Measurements from ENCODE around the gene IFT88. TPM values are rescaled to one million over a fixed set of nuclear protein-coding genes. Genes with fewer than 3 reads are reported as not detected.

The IFT88 gene
- total RNA-seq, 1 donor from 2014 or later: 29.4 TPM

DNA sequence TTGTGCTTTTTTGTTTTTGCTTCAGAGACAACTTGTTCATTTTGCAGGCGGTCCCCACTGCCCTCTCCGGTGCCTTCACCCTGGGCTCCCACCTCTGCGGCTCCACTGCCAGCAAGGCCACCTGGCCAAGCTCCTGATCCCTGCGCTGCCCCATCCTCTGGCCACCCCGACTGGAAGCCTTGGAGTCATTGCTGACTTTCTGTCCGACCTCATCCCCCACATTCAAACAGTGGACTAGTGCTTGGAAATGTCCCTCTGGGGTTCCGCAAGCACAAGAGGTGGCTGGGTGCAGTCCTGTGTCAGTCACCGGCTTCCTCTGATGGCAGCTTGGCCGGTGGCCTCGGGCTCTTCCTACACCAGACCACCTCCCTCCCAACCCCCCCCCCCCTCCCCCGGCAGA lies 153.5 kb downstream of the IFT88 start:
- TF ChIP-seq, protein P1, sequence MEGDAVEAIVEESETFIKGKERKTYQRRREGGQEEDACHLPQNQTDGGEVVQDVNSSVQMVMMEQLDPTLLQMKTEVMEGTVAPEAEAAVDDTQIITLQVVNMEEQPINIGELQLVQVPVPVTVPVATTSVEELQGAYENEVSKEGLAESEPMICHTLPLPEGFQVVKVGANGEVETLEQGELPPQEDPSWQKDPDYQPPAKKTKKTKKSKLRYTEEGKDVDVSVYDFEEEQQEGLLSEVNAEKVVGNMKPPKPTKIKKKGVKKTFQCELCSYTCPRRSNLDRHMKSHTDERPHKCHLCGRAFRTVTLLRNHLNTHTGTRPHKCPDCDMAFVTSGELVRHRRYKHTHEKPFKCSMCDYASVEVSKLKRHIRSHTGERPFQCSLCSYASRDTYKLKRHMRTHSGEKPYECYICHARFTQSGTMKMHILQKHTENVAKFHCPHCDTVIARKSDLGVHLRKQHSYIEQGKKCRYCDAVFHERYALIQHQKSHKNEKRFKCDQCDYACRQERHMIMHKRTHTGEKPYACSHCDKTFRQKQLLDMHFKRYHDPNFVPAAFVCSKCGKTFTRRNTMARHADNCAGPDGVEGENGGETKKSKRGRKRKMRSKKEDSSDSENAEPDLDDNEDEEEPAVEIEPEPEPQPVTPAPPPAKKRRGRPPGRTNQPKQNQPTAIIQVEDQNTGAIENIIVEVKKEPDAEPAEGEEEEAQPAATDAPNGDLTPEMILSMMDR (IDR thresholded peaks at IDR 0.05; ENCODE audit: unreplicated experiment): no peak
- H3K4me1 Mint-ChIP-seq (ENCODE audit: low read depth): no peaks in the 10 kb centered on the region

DNA sequence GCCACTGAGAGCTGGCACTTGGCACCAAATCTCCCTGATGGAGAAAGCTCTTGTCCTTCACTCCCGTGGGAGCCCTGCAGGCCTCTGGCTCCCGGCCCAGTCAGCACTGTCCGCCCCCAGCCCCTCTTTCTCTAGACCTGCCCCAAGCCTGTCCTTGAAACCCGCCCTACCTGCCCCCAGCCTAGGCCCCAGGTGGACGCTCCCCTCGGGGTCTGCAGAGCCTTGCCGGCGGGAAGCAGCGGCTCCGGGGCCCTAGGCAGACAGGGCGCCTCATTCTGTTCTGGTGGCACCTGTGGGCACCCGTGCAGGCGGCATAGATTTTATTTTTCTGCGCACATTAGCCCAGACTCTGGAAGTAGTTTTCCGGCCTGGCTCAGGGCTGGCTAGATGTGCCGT lies 154.1 kb downstream of the IFT88 start:
- no peak overlapping the region for H3K27ac Mint-ChIP-seq
- H3K9me3 Mint-ChIP-seq (ENCODE audit: low read depth): no peaks in the 10 kb centered on the region
- no peak overlapping the region for H3K4me3 Mint-ChIP-seq (ENCODE audit: low read depth)
- peaks cover 19% of the 10 kb centered on the region for H3K27me3 Mint-ChIP-seq
- H3K36me3 Mint-ChIP-seq (ENCODE audit: insufficient read depth): no peaks in the 10 kb centered on the region
- TF ChIP-seq, protein P1 (IDR thresholded peaks at IDR 0.05; ENCODE audit: unreplicated experiment): no peak
- DNase-seq (ENCODE audit: low spot score, unreplicated experiment): no peak
- H3K4me1 Mint-ChIP-seq (ENCODE audit: low read depth): no peaks in the 10 kb centered on the region

More for the DNA sequence above, 153.5 kb downstream of the IFT88 start:
- DNase-seq (ENCODE audit: low spot score, unreplicated experiment): no peak
- no peak overlapping the region for H3K4me3 Mint-ChIP-seq (ENCODE audit: low read depth)
- H3K27ac Mint-ChIP-seq: no peak overlapping the region
- no peaks in the 10 kb centered on the region for H3K36me3 Mint-ChIP-seq (ENCODE audit: insufficient read depth)
- H3K27me3 Mint-ChIP-seq: peaks cover 21% of the 10 kb centered on the region
- no peaks in the 10 kb centered on the region for H3K9me3 Mint-ChIP-seq (ENCODE audit: low read depth)

DNA sequence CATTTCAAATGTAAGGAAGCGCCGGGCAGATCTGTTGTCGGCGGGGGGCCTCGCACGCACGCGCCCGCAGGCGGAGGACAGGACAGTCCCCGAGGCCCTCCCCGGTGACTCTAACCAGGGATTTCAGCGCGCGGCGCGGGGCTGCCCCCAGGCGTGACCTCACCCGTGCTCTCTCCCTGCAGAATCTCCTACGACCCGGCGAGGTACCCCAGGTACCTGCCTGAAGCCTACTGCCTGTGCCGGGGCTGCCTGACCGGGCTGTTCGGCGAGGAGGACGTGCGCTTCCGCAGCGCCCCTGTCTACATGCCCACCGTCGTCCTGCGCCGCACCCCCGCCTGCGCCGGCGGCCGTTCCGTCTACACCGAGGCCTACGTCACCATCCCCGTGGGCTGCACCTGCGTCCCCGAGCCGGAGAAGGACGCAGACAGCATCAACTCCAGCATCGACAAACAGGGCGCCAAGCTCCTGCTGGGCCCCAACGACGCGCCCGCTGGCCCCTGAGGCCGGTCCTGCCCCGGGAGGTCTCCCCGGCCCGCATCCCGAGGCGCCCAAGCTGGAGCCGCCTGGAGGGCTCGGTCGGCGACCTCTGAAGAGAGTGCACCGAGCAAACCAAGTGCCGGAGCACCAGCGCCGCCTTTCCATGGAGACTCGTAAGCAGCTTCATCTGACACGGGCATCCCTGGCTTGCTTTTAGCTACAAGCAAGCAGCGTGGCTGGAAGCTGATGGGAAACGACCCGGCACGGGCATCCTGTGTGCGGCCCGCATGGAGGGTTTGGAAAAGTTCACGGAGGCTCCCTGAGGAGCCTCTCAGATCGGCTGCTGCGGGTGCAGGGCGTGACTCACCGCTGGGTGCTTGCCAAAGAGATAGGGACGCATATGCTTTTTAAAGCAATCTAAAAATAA lies 154.7 kb downstream of the IFT88 start:
- H3K27me3 Mint-ChIP-seq: peaks cover 17% of the 10 kb centered on the region
- H3K4me1 Mint-ChIP-seq (ENCODE audit: low read depth): no peaks in the 10 kb centered on the region
- TF ChIP-seq, protein P1 (IDR thresholded peaks at IDR 0.05; ENCODE audit: unreplicated experiment): no peak
- H3K4me3 Mint-ChIP-seq (ENCODE audit: low read depth): peak overlapping the region; percentile 59
- H3K27ac Mint-ChIP-seq: peak overlapping the region; percentile 62
- no peaks in the 10 kb centered on the region for H3K9me3 Mint-ChIP-seq (ENCODE audit: low read depth)
- DNase-seq (ENCODE audit: low spot score, unreplicated experiment): no peak
- no peaks in the 10 kb centered on the region for H3K36me3 Mint-ChIP-seq (ENCODE audit: insufficient read depth)

DNA sequence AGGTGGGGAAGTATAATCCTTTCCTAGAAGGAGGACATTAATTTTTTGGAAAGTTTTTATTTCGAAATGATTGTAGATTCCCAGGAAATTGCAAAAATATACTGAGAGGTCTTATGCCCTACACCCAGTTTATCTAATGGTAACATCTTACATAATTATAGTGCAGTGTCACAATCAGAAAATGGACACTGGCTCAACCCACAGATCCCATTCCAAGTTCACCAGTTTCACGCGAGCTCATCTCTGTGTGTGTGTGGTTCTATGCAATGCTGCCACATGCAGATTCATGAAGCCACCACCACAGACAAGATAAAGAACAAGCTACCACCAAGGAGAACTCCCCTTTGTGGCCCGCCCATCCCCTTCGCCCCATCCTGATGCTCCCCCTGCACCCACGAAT lies 160.9 kb downstream of the IFT88 start:
- no peak overlapping the region for H3K4me3 Mint-ChIP-seq (ENCODE audit: low read depth)
- peaks cover 2% of the 10 kb centered on the region for H3K36me3 Mint-ChIP-seq (ENCODE audit: insufficient read depth)
- DNase-seq (ENCODE audit: low spot score, unreplicated experiment): no peak
- no peak overlapping the region for H3K27ac Mint-ChIP-seq
- H3K9me3 Mint-ChIP-seq (ENCODE audit: low read depth): no peaks in the 10 kb centered on the region
- TF ChIP-seq, protein P1 (IDR thresholded peaks at IDR 0.05; ENCODE audit: unreplicated experiment): no peak
- peaks cover 2% of the 10 kb centered on the region for H3K27me3 Mint-ChIP-seq
- no peaks in the 10 kb centered on the region for H3K4me1 Mint-ChIP-seq (ENCODE audit: low read depth)

DNA sequence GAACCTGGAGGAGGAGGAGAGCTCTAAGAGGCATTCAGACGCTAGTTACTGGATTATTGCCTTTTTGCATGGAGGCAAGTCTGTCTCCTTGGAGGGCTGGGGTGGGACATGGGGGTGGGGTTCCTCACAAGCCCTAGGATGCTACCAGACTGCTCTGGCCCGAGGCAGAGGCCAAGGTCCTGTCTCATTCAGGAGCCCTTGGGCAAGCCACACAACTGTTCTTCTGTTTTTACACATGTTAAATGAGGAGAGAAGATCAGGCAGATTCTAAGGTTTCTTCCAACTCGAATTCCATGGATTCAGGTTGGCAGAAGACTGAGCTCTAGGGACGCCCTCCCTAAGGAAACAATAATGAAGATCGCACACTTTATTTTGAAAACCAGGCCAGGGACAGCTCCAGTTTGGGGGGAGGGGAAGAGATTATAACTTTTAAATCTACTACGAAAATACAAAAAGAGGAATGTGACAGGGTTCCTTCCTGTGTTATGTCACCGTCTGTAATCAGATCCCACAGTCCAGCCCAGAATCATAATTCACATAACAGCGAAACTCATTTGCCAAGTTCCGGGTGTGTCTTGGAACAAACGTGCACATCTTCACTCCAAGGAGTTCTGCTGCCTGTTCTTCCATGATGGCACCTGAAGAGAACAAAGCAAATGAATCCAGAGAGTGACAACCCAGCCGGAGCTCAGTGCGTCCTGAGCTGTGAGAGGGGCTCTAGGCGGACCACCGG lies 161.8 kb downstream of the IFT88 start:
- no peaks in the 10 kb centered on the region for H3K9me3 Mint-ChIP-seq (ENCODE audit: low read depth)
- no peaks in the 10 kb centered on the region for H3K4me1 Mint-ChIP-seq (ENCODE audit: low read depth)
- no peak overlapping the region for H3K27ac Mint-ChIP-seq
- TF ChIP-seq, protein P1 (IDR thresholded peaks at IDR 0.05; ENCODE audit: unreplicated experiment): no peak
- no peak overlapping the region for H3K4me3 Mint-ChIP-seq (ENCODE audit: low read depth)
- H3K27me3 Mint-ChIP-seq: no peaks in the 10 kb centered on the region
- no peak for DNase-seq (ENCODE audit: low spot score, unreplicated experiment)
- peaks cover 2% of the 10 kb centered on the region for H3K36me3 Mint-ChIP-seq (ENCODE audit: insufficient read depth)
